GM12865 (cell line): ENCODE measurements around the gene TBL1X.

Experiments
- DNase-seq: peaks from one replicate; pipeline ENCODE4 v3.0.0; 2010; ENCODE audit warnings: low read depth
- H3K4me3 ChIP-seq: 2 replicates; pipeline ENCODE4 v1.5.1; 2011; ENCODE audit warnings: mild to moderate bottlenecking, low read depth, low read length, control low read depth
- CTCF ChIP-seq: IDR thresholded peaks from 2 replicates; pipeline ENCODE4 v1.5.1; 2011; ENCODE audit warnings: low read length, control low read depth, low read depth, inconsistent platforms; ENCODE audit not compliant: insufficient read depth; ENCODE audit errors: missing control alignments

Gene TBL1X

GRCh38 chrX:9788911-9789310 lies 324.1 kb downstream of the TBL1X start:
- TF ChIP-seq CTCF: no peak
- DNase-seq: no peak
- H3K4me3 ChIP-seq: no peak overlapping the region

GRCh38 chrX:9789555-9789954 lies 324.7 kb downstream of the TBL1X start:
- TF ChIP-seq CTCF: no peak
- no peak overlapping the region for H3K4me3 ChIP-seq
- no peak for DNase-seq
